ENCODE data around the gene CEBPZ. TPM values are rescaled to one million over a fixed set of nuclear protein-coding genes. Genes with fewer than 3 reads are reported as not detected.

Gene CEBPZ
- polyA plus RNA-seq, 1 experiment: 21.1 TPM

- DNase-seq (ENCODE audit: low read depth, low spot score): no peak
- Histone ChIP-seq H3K27me3 (ENCODE audit: control insufficient read depth, insufficient read depth, low read length) (no peaks in the 10 kb centered on the region), H3K9me3 (ENCODE audit: control insufficient read depth, insufficient read depth, low read length) (peaks cover 2% of the 10 kb centered on the region; the same call in 1 of the 2 replicates), H3K27ac (ENCODE audit: low read depth, low read length) (no peak overlapping the region), H3K4me3 (ENCODE audit: low read depth, low read length) (no peak overlapping the region)
- ChIA-PET CTCF (no interaction called here), POLR2A (interaction anchor here (0.7 kb wide), 1 partner anchor 10 kb away, joined by 15 read pairs; no protein-coding TSS in a partner anchor)
- no peak for TF ChIP-seq CTCF (IDR thresholded peaks at IDR 0.05; ENCODE audit: low read depth, low read length)
These were observed 40.1 kb downstream of the CEBPZ start for GRCh38 chr2:37191253-37191652.

GRCh38 chr2:37190290-37190689 is 41.1 kb downstream of the CEBPZ start:
- H3K9me3 ChIP-seq (ENCODE audit: control insufficient read depth, insufficient read depth, low read length): no peaks in the 10 kb centered on the region
- CTCF ChIA-PET: no interaction called here
- H3K27ac ChIP-seq (ENCODE audit: low read depth, low read length): no peak overlapping the region
- no peak for DNase-seq (ENCODE audit: low read depth, low spot score)
- H3K4me3 ChIP-seq (ENCODE audit: low read depth, low read length): no peak overlapping the region
- no peak for TF ChIP-seq CTCF (IDR thresholded peaks at IDR 0.05; ENCODE audit: low read depth, low read length)
- H3K27me3 ChIP-seq (ENCODE audit: control insufficient read depth, insufficient read depth, low read length): no peaks in the 10 kb centered on the region
- POLR2A ChIA-PET: interaction anchor here (0.7 kb wide), 1 partner anchor 11 kb away, joined by 15 read pairs; no protein-coding TSS in a partner anchor

DNA sequence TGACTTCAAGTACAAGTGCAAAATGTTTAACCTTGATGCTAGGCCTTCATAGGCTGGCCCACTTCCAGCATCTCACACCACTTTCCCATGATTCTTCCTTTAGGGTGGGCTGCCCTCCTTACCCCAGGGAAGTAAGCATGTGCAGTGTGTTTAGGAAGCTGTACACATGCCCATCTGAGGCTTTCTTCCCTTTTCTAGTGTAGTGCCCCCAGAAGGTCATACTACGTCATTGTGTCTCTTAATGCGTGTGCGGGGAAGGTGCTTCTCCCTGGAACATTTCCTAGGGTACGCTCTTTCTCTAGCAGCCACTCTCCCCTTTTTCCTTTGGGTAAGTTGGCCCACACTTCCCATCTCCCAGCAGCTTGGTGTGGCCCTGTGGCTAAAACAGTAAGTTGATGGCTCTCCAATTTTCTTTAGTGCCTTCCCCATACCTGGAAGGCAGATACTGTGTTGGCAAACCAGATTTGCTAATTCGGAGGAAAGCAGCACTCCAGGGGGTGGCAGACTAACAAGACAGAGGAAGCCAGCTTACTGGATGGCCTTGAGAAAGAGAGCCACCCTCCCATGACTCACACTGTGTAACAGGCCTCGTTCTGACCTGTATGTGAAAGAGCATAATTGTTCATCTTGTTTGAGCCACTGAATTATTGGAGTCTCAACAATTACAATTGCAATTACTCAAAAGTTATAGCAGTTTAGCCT is 41.8 kb downstream of the CEBPZ start:
- H3K27me3 ChIP-seq (ENCODE audit: control insufficient read depth, insufficient read depth, low read length): no peaks in the 10 kb centered on the region
- no peak for DNase-seq (ENCODE audit: low read depth, low spot score)
- H3K27ac ChIP-seq (ENCODE audit: low read depth, low read length): no peak overlapping the region
- ChIA-PET CTCF (interaction anchor here (0.8 to 2.4 kb wide), 2 partner anchors 10 to 21 kb away, joined by 3 to 12 read pairs; no protein-coding TSS in a partner anchor), POLR2A (no interaction called here)
- no peak overlapping the region for H3K4me3 ChIP-seq (ENCODE audit: low read depth, low read length)
- no peak for TF ChIP-seq CTCF (IDR thresholded peaks at IDR 0.05; ENCODE audit: low read depth, low read length)
- H3K9me3 ChIP-seq (ENCODE audit: control insufficient read depth, insufficient read depth, low read length): no peaks in the 10 kb centered on the region

DNA sequence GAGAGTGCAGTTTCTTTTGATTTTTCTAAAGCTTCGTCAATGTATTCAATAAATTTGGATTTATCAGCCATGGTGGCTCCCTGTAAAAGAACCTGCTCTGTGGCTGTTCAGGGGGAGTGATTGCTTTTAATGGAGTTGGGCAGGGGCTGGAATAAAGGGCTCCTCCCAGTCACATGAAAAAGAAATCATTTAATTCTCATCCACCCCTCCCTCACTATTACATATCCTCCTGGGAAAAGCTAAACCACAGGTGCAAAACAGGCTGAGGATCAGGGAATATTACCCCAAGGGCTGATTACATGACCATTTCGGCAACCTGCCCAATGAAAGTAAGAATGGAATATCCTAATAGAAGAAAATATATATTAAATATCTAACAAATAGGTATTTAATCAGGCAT is 42.8 kb downstream of the CEBPZ start, which contains the start of gene SULT6B1:
Gene SULT6B1 (minus strand): TSS at position 101 of the 400 bp plus-strand sequence. CDS start 30 bp downstream, at position 71.
- no peak within 1 kb of the TSS for H3K4me3 ChIP-seq (ENCODE audit: low read depth, low read length)
- H3K27me3 ChIP-seq (ENCODE audit: control insufficient read depth, insufficient read depth, low read length): no peaks in the 10 kb centered on the region
- H3K9me3 ChIP-seq (ENCODE audit: control insufficient read depth, insufficient read depth, low read length): no peaks in the 10 kb centered on the region
- no peak within 1 kb of the TSS for H3K27ac ChIP-seq (ENCODE audit: low read depth, low read length)
- ChIA-PET POLR2A (no interaction called here), CTCF (interaction anchor here (2.4 kb wide), 1 partner anchor 20 kb away, joined by 12 read pairs; no protein-coding TSS in a partner anchor)
- TF ChIP-seq CTCF (IDR thresholded peaks at IDR 0.05; ENCODE audit: low read depth, low read length): no peak
- DNase-seq (ENCODE audit: low read depth, low spot score): no peak

All from AG04450 (cell line).